ENCODE measurements around the gene SULT1C2. TPM values are rescaled to one million over a fixed set of nuclear protein-coding genes. Genes with fewer than 3 reads are reported as not detected.
"Not testable (repeated sequence)": the region's sequence is repeated elsewhere in the genome, so short reads cannot be mapped to it uniquely, and the experiment has no call there.

Gene SULT1C2
- polyA plus RNA-seq, 3 donors = 37.7 to 86.3 (median 79.7) TPM

GRCh38 chr2:108280466-108280865, 8.2 kb upstream of the SULT1C2 start:
- DNase-seq = no peak

- DNase-seq = not testable (repeated sequence)
Measured at GRCh38 chr2:108284566-108284965, 4.1 kb upstream of the SULT1C2 start.

DNA sequence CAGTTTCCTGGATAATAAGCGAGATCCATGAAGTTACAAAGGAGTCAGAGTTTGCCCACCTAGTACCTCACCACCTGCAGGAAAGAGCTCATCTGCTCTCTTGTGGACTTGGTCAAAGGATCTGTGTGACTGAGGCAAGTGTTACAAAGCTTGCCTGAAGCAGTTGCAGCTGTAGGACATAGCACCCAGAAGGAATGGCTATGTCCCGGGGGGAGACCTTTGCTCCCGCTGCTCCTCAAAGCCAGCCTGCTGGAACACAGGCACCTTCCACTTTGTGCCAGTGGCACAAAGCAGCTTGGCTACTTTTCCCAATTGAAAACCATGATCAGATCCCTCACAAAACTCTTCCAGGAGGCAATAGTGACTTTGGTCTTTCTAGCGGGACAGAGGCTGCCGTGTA, 3.1 kb upstream of the SULT1C2 start:
- no peak for DNase-seq

- no peak for DNase-seq
Measured at GRCh38 chr2:108287169-108287568, 1.5 kb upstream of the SULT1C2 start.

- no peak for DNase-seq
Measured at GRCh38 chr2:108293850-108294249, 5.2 kb downstream of the SULT1C2 start.

DNA sequence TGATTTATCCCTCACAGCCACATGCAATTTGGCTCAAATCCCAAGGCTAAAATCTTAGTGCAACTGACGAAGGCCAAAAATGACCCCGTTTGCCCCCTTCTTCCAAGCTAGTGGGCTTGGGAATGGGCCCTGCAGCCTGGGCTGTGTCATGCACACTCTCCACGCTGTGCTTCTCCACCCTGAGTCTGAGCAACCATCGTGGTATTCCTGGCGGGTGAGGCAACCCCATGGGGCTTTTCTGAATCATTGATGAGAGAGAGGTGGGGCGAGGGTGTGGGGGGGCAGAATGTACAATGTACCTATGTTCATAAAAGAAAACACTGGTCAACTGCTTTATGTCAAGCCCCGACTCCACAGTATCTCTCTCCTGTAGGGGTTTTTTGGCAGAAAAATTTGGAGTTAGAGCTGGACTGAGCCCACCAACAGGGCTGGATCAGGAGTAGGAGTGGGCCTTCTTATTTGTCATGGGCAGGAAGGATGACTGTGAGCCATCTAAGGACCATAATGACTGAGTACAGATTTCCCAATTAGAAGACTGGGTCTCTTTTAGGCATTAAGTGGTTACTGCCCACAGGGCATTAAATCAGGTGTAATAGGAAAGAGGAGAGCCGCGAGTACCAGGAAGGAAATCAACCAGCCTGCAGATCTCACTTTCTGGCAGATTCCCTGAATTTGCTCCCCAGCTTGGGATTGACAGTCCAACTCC, 8.9 kb downstream of the SULT1C2 start:
- no peak for DNase-seq

GRCh38 chr2:108301558-108301957, 12.9 kb downstream of the SULT1C2 start:
- DNase-seq = no peak

DNA sequence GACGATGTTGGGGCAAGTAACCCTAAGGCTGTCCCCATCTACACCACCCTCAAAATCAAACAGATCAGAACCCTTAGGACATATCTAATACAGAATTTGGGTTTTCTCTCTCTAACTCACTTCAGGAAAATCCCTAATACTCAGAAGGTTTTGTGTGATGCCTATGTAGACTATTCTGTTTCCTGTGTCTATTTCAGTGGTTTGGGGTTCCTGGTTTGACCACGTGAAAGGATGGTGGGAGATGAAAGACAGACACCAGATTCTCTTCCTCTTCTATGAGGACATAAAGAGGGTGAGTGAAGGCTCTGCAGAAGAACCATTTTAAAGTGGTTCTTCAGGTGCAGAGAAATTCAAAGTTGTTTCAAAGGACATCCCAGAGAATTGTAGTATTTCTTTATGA, 16.3 kb downstream of the SULT1C2 start:
- no peak for DNase-seq

- DNase-seq = no peak
Measured at GRCh38 chr2:108305901-108306300, 17.2 kb downstream of the SULT1C2 start.

DNA sequence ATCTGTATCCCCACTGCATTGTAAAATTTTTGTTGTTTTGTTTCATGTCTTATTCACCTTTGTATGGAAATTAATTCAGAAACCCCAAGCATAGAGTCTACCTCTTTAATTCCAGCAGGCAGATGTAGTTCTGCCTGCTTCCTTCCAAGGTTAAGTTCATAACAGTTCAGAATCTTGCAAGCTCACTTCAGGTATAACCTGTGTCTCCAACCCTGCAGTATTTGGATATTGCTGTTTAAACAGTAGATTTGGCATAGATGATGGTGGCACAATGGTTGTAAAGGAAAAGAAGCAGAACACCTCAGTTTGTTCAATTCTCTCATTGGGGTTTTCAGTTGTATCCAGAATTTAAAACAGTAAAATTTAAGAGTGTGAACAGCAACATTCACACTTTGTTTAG, 21.2 kb downstream of the SULT1C2 start:
- no peak for DNase-seq

- no peak for DNase-seq
Measured at GRCh38 chr2:108314586-108315296, 26.0 kb downstream of the SULT1C2 start.

DNA sequence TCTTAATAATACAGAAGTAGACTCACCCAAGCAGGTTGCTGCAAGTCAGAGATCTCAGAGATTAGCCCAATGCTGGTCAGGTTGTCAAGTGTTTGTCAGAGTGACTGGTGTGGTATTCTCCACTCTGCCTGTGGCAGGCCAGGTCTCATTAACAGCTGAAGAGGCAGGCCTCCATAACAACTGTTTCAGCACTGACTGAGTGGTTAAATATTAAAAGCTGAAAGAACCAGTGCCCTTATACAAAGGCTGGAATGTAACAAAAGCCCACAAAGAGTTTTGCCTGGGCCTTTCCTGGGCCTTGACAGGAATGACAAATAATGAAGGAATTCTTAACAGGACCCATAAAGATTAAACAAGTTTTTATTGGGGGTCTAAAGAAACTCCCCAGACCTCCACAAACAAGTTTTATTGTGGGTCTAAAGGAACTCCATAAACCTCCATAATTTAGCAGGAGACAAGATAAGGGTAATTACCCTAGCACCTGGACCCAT, 26.8 kb downstream of the SULT1C2 start:
- DNase-seq = peak; percentile 57

DNA sequence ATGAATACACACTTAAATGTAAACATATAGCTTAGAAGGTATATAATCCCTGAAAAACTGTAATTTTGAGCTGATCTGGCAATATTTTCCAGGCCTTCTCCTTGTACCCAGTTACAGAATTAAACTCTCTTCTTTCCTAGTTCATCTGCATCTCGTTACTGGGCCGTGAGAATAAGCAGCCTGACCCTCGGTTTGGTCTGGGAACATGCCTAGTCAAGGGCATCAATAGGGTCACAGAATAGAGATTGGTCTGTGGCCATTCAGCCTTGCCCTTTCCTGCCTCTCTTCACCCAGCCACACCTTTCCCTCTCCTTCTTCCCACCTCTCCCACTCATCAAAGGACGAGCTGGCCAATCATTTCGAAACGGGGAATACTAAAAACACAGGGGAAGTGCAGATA, 27.3 kb downstream of the SULT1C2 start:
- DNase-seq = peak; percentile 24

GRCh38 chr2:108316461-108317258, 28.0 kb downstream of the SULT1C2 start:
- peak; percentile 51 for DNase-seq

DNA sequence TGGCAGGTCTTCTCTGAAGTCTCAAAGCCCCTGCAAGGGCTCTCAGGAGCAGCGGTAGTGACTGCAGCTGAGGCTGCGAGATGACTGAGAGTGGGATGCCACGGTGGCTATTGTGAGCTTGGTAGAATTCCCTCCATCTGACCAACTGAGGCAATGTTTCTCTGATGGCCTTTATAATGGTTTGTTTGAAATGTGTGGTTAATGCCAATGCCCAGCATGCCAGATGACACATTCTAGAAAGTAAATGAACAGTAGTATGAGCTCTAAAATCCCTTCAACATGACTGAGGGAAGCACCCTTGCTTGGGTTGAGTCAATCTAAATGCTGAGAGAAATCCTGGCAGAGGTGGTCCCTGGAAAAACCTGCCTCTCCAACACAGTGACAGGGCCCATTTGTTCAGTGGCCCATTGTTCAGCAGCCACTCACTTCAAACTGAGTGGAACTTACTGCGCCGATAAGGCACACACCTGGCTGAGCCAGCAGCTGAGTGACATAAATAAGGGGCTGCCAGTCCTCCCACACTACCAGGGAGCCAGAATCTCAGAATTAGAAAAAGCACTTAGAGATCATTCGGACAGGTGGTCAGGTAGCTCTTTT, 31.7 kb downstream of the SULT1C2 start:
- DNase-seq = no peak

GRCh38 chr2:108323619-108324018, 34.9 kb downstream of the SULT1C2 start:
- DNase-seq = no peak

DNA sequence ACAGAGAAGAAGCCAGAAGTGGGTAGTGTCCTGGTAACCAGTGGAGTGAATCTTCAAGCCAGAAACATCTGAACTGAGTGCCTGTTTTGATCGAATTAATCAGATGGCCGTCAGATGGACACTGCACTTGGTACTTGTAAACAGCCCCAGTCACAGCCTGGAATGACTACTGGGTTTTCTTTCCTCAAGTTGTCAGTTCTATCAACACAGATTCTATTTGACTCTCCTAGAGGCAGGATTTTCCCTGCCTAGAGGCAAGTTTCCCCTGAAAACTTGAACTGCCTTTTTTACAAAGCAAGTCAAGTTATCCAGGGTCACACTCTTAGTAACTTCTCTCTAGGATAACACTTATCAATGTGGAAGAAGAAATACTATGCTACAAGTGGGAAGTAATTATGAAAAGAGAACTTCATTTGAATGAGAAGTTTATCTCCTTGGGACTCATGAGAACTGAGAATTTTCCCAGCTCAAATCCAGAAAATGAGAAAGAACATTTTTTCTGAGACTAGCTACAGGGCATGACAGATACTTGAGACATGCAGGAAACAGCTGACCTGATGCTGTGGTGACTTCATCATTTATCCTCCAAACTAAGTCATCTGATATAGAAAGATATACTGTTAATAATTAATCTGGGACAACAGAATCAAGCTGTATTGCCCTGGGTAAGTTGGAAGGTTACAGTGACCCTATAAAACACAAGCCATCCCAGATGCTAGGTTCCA, 36.0 kb downstream of the SULT1C2 start:
- no peak for DNase-seq

DNA sequence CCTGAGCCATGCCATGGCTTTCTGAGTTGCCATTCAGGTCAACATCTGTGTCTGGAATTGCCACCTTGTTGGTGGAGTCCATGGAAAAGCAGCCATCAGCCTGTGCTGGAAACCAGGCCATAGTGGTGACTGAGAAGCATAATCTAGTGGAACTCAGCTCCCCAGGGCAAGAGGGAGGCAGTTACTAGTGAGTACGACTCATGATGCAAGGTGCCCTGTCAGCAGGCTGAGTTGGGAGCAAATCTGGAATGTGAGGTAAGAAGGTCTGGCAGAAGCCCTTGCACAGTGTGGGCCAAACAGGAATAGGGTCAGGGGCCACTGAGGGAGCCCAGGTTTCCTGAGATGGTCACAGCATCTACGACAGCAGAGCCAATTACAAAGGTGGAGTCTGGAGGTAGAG, 37.1 kb downstream of the SULT1C2 start:
- DNase-seq = no peak

DNA sequence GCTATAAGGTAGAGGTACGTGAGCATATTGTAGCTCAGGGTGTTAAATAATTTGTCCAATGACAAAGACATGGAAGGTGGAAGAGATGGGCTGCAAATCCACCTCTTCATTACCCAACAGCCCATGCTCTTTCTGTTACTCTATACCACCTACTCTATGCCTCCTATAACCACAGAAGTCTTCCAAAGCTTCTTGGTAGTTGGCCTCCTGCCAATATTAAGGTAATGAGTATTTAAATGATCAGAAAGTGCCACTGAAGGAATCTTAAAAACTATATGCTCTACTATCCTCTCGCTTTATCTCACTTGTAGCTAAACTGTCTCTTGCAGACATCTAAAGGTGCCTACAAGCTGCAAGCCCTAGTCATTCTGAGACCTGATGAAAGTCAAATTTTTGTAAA, 41.1 kb downstream of the SULT1C2 start:
- DNase-seq = no peak

DNA sequence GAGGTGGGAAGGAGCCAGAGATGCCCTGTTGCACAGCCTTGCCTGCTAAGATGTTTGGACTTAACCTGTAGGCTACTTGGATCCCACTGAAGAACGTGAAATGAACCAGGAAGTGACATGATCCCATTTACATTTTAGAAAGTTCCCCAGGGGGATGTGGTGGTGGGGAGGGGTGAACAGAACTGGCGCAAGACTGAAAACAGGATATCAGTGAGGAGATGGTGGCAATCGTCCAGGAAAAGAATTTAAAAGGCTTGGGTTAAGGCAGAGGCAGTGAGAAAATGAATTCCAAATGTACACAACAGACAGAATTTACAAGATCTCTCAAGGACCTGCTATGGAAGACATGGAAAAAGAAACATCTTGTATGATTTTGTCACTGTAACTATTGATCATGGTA, 42.3 kb downstream of the SULT1C2 start:
- DNase-seq = peak; percentile 42

DNA sequence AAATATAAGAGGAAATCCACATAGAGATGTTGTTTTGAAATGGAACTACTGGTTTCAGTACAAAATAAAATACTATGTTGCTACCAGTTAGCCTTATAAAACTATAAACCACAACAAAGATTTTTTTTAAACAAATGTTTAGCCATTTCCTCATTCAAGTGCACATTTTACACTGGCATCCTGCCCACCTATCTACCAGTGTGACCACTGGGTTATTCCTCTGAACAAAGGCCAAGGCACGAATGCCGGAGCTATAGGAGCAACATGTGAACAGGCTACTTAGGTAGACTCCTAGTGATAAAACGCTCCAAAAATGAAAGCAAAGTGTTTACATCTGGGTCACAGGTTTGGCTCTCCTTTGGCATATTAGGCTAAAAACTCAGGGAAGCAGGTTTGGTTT, 57.3 kb downstream of the SULT1C2 start:
- no peak for DNase-seq

DNA sequence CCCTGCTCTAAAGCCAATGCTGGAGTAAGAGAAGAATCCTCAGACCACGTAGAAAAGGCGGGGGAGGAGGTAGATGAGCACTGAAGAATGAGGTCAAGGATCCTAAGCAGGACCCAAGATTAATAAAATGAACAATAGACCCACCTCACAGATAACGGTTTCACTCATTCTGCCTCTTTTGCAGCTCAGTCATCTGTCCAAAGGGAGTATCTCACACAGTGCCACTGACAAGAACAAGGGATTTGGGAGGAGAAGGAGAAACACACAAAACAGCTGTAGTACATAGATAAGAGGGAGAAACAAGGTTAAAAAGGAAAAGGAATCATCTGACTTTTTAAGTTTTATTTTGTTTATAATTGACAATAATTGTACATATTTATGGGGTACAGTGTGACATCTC, 58.1 kb downstream of the SULT1C2 start:
- no peak for DNase-seq
